HEK293T (cell line): Measurements from ENCODE around the gene SMIM26.

Source experiments
- ARNT ChIP-seq: fragments of 450-650 bp; IDR thresholded peaks from 2 replicates; pipeline ENCODE4 v1.6.1; 2017; ENCODE audit warnings: mild to moderate bottlenecking
- BHLHE40 ChIP-seq: fragments of 450-650 bp; IDR thresholded peaks from 2 replicates; pipeline ENCODE4 v1.6.1; 2016; ENCODE audit warnings: mild to moderate bottlenecking, moderate library complexity, borderline replicate concordance
- FOXM1 ChIP-seq: fragments of 450-650 bp; IDR thresholded peaks from 2 replicates; pipeline ENCODE4 v1.6.1; 2017; ENCODE audit warnings: mild to moderate bottlenecking, borderline replicate concordance
- HDGF ChIP-seq: fragments of 450-650 bp; IDR thresholded peaks from 2 replicates; pipeline ENCODE4 v1.6.1; 2017; ENCODE audit warnings: antibody characterized with exemption, borderline replicate concordance
- SUZ12 ChIP-seq: fragments of 450-650 bp; IDR thresholded peaks from 2 replicates; pipeline ENCODE4 v1.6.1; 2016; ENCODE audit warnings: mild to moderate bottlenecking
- TARDBP ChIP-seq: fragments of 450-650 bp; IDR thresholded peaks from 2 replicates; pipeline ENCODE4 v1.6.1; 2016
- TF ChIP-seq, protein P1 (sequence below): fragments of 450-650 bp; IDR thresholded peaks from 2 replicates; pipeline ENCODE4 v1.6.1; 2016

DNA sequence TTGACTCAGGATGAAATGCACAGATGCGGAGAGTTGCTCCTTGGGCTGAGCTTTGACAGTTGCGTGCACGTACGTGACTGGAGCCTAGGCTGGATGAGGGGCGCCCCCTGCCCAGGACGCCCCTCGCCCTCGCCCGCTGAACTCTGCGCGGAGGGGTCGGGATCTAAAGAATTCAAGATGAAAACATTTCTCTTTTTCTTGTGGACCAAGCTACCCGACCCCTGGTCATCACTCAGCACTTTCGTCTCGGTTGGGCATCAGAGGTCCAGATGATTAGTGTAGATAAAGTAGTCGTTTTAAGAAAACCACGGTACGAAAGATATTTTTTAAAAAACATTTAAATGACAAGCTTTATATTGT is 21.3 kb downstream of the SMIM26 start:
- no peak for TF ChIP-seq ARNT
- TF ChIP-seq, protein P1, sequence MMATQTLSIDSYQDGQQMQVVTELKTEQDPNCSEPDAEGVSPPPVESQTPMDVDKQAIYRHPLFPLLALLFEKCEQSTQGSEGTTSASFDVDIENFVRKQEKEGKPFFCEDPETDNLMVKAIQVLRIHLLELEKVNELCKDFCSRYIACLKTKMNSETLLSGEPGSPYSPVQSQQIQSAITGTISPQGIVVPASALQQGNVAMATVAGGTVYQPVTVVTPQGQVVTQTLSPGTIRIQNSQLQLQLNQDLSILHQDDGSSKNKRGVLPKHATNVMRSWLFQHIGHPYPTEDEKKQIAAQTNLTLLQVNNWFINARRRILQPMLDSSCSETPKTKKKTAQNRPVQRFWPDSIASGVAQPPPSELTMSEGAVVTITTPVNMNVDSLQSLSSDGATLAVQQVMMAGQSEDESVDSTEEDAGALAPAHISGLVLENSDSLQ: no peak
- TF ChIP-seq FOXM1: no peak
- no peak for TF ChIP-seq HDGF
- no peak for TF ChIP-seq BHLHE40
- no peak for TF ChIP-seq TARDBP
- TF ChIP-seq SUZ12: no peak
